Measurements from ENCODE around the gene PTH2R. TPM values are rescaled to one million over a fixed set of nuclear protein-coding genes. Genes with fewer than 3 reads are reported as not detected.

Gene PTH2R
- total RNA-seq, 4 donors from 2014 or later, result not detected

GRCh38 chr2:208359632-208359986, 47.0 kb upstream of the PTH2R start:
- WGBS, 2 donors (ENCODE audit: low coverage in 1 of 2), result 84 to 95% methylated on average over 7 to 17 of the region's 17 CpGs
- H3K36me3 ChIP-seq, result peaks cover 0 to 13% (median 6%) of the 10 kb centered on the region in 4 donors
- H3K4me1 ChIP-seq, result no peaks in the 10 kb centered on the region
- intact Hi-C loops (cut with DNase I; ENCODE audit: low total_unique reads), result no loop called here
- H3K9me3 ChIP-seq, result no peaks in the 10 kb centered on the region
- no peak overlapping the region for H3K4me3 ChIP-seq
- H3K27ac ChIP-seq, result no peak overlapping the region
- TF ChIP-seq POLR2AphosphoS5 (IDR thresholded peaks at IDR 0.05) (no peak), EP300 (IDR thresholded peaks at IDR 0.05; ENCODE audit: low read depth) (no peak), POLR2A (IDR thresholded peaks at IDR 0.05) (no peak), CTCF (IDR thresholded peaks at IDR 0.05) (no peak)
- in situ Hi-C loops (cut with MboI; ENCODE audit: low pct_ligation_motif_present in 1 of 4, low pct_unique_long_range_greater_than_20kb in 1 of 4, low sequenced_read_pairs in 3 of 4), result no loop called here
- no peak for DNase-seq
- H3K27me3 ChIP-seq, result no peaks in the 10 kb centered on the region

GRCh38 chr2:208360259-208361076, 46.1 kb upstream of the PTH2R start:
- intact Hi-C loops (cut with DNase I; ENCODE audit: low total_unique reads), result no loop called here
- 98% methylated on average over 42 of the region's 48 CpGs; no CpG with 5 or more reads in 1 of the 2 donors for WGBS, 2 donors (ENCODE audit: low coverage in 1 of 2)
- Histone ChIP-seq H3K9me3 (peaks cover 5% of the 10 kb centered on the region in 2 donors), H3K27me3 (no peaks in the 10 kb centered on the region), H3K4me1 (no peaks in the 10 kb centered on the region), H3K4me3 (no peak overlapping the region), H3K36me3 (peaks cover 0 to 8% (median 3%) of the 10 kb centered on the region in 4 donors), H3K27ac (no peak overlapping the region)
- TF ChIP-seq CTCF (IDR thresholded peaks at IDR 0.05), result no peak
- TF ChIP-seq POLR2AphosphoS5 (IDR thresholded peaks at IDR 0.05), result no peak
- no peak for TF ChIP-seq POLR2A (IDR thresholded peaks at IDR 0.05)
- TF ChIP-seq EP300 (IDR thresholded peaks at IDR 0.05; ENCODE audit: low read depth), result no peak
- in situ Hi-C loops (cut with MboI; ENCODE audit: low pct_ligation_motif_present in 1 of 4, low pct_unique_long_range_greater_than_20kb in 1 of 4, low sequenced_read_pairs in 3 of 4), result no loop called here
- DNase-seq, result no peak

- intact Hi-C loops (cut with DNase I; ENCODE audit: low total_unique reads) (no loop called here), in situ Hi-C loops (cut with MboI; ENCODE audit: low pct_ligation_motif_present in 1 of 4, low pct_unique_long_range_greater_than_20kb in 1 of 4, low sequenced_read_pairs in 3 of 4) (no loop called here)
- Histone ChIP-seq H3K9me3 (peaks cover 5% of the 10 kb centered on the region in 2 donors), H3K4me3 (no peak overlapping the region), H3K27ac (no peak overlapping the region), H3K36me3 (peaks cover 0 to 4% (median 1%) of the 10 kb centered on the region in 4 donors), H3K4me1 (no peaks in the 10 kb centered on the region), H3K27me3 (no peaks in the 10 kb centered on the region)
- TF ChIP-seq POLR2AphosphoS5 (IDR thresholded peaks at IDR 0.05) (no peak), EP300 (IDR thresholded peaks at IDR 0.05; ENCODE audit: low read depth) (no peak), CTCF (IDR thresholded peaks at IDR 0.05) (no peak), POLR2A (IDR thresholded peaks at IDR 0.05) (no peak)
- DNase-seq, result no peak
- 98% methylated on average over 9 of the region's 9 CpGs; no CpG with 5 or more reads in 1 of the 2 donors for WGBS, 2 donors (ENCODE audit: low coverage in 1 of 2)
Observed at GRCh38 chr2:208361077-208361441, 45.5 kb upstream of the PTH2R start.

GRCh38 chr2:208363485-208363884, 43.1 kb upstream of the PTH2R start:
- Histone ChIP-seq H3K4me3 (no peak overlapping the region), H3K27me3 (no peaks in the 10 kb centered on the region), H3K36me3 (no peaks in the 10 kb centered on the region), H3K9me3 (peaks cover 5% of the 10 kb centered on the region in 2 donors), H3K27ac (no peak overlapping the region), H3K4me1 (no peaks in the 10 kb centered on the region)
- DNase-seq, result no peak
- TF ChIP-seq CTCF (IDR thresholded peaks at IDR 0.05) (no peak), POLR2AphosphoS5 (IDR thresholded peaks at IDR 0.05) (no peak), EP300 (IDR thresholded peaks at IDR 0.05; ENCODE audit: low read depth) (no peak), POLR2A (IDR thresholded peaks at IDR 0.05) (no peak)
- WGBS, 2 donors (ENCODE audit: low coverage in 1 of 2), result 64 to 77% methylated on average over 2 of the region's 2 CpGs
- in situ Hi-C loops (cut with MboI; ENCODE audit: low pct_ligation_motif_present in 1 of 4, low pct_unique_long_range_greater_than_20kb in 1 of 4, low sequenced_read_pairs in 3 of 4) (no loop called here), intact Hi-C loops (cut with DNase I; ENCODE audit: low total_unique reads) (no loop called here)
